OCI-LY7 (cell line): ENCODE data around the gene RGS19. TPM values are rescaled to one million over a fixed set of nuclear protein-coding genes. Genes with fewer than 3 reads are reported as not detected.

ENCODE experiments used
- BruUV-seq: library from RNA; stranded (reverse); fragments of 400-500 nt; replicated peaks from 2 replicates; lab custom pipeline; 2021; lab: Mats Ljungman, UMichigan
- CTCF ChIA-PET: fragments of 300-600 bp; sonication (Branson Sonifier 250); formaldehyde crosslinking; loops from one replicate; lab custom pipeline; 2022; ENCODE audit warnings: antibody characterized with exemption; ENCODE audit not compliant: unreplicated experiment; lab: Charles Lee
- POLR2A ChIA-PET: fragments of 300-600 bp; sonication (Branson Sonifier 250); formaldehyde crosslinking; loops from one replicate; lab custom pipeline; 2022; ENCODE audit warnings: antibody characterized with exemption; lab: Charles Lee
- DNase-seq: peaks from one replicate; pipeline ENCODE4 v3.0.0-alpha.2; 2015; ENCODE audit warnings: low spot score
- H2AFZ ChIP-seq: fragments of 200-600 bp; sonication (generic), shearing (Covaris generic); 2 replicates; pipeline ENCODE4 v1.6.1; 2014; ENCODE audit warnings: mild to moderate bottlenecking, antibody characterized with exemption, low read length, moderate library complexity
- H3K27ac ChIP-seq: fragments of 200-600 bp; sonication (generic); 2 replicates; pipeline ENCODE4 v1.5.1; 2014; ENCODE audit warnings: mixed run types, low read depth, mild to moderate bottlenecking, moderate library complexity, low read length, inconsistent platforms; ENCODE audit not compliant: poor library complexity, severe bottlenecking
- H3K36me3 ChIP-seq: fragments of 200-600 bp; sonication (generic); 2 replicates; pipeline ENCODE4 v1.6.1; 2014; ENCODE audit warnings: mild to moderate bottlenecking, antibody characterized with exemption, low read length, moderate library complexity, mixed read lengths; ENCODE audit not compliant: insufficient read depth
- H3K4me1 ChIP-seq: fragments of 200-600 bp; sonication (generic); 2 replicates; pipeline ENCODE4 v1.5.1; 2014; ENCODE audit warnings: mild to moderate bottlenecking, low read length; ENCODE audit not compliant: insufficient read depth, poor library complexity, severe bottlenecking
- H3K4me2 ChIP-seq: fragments of 200-600 bp; sonication (generic); 2 replicates; pipeline ENCODE4 v1.6.1; 2014; ENCODE audit warnings: mild to moderate bottlenecking, low read length
- H3K4me3 ChIP-seq: fragments of 200-600 bp; sonication (generic); 2 replicates; pipeline ENCODE4 v1.5.1; 2014; ENCODE audit warnings: mild to moderate bottlenecking, low read depth, low read length; ENCODE audit not compliant: poor library complexity, severe bottlenecking
- H3K79me2 ChIP-seq: fragments of 200-600 bp; sonication (generic); 2 replicates; pipeline ENCODE4 v1.6.1; 2016; ENCODE audit warnings: low read depth, mild to moderate bottlenecking, low read length, moderate library complexity, mixed read lengths; ENCODE audit not compliant: insufficient read depth
- H3K9me2 ChIP-seq: fragments of 200-600 bp; sonication (generic); 2 replicates; pipeline ENCODE4 v1.6.1; 2016; ENCODE audit warnings: mild to moderate bottlenecking, low read length, mixed read lengths; ENCODE audit not compliant: insufficient read depth
- H3K9me3 ChIP-seq: fragments of 200-600 bp; sonication (generic); 2 replicates; pipeline ENCODE4 v1.6.1; 2014; ENCODE audit warnings: mild to moderate bottlenecking, mixed run types, low read length, mixed read lengths
- H4K20me1 ChIP-seq: fragments of 200-600 bp; sonication (generic); 2 replicates; pipeline ENCODE4 v1.6.1; 2014; ENCODE audit warnings: mild to moderate bottlenecking, antibody characterized with exemption, low read length, moderate library complexity, mixed read lengths; ENCODE audit not compliant: insufficient read depth
- EZH2phosphoT487 ChIP-seq: fragments of 200-600 bp; sonication (generic); IDR thresholded peaks from 2 replicates; pipeline ENCODE4 v1.6.1; 2018; ENCODE audit warnings: low read depth, borderline replicate concordance, mild to moderate bottlenecking, mixed run types, antibody characterized with exemption, low read length, moderate library complexity, mixed read lengths
- intact Hi-C: fragments of 100-400 bp; cut with micrococcal nuclease; formaldehyde crosslinking; loops from one replicate; pipeline ENCODE4 v1.10.0; 2022; ENCODE audit not compliant: unreplicated experiment
- total RNA-seq, 2 experiments: library from RNA; depleted of rRNA in 1 of 2; stranded (reverse); fragments of >200 nt in 1 of 2; shearing (Covaris generic) in 1 of 2; gene quantifications; 2 replicates each; pipeline ENCODE4 v1.2.3, GENCODE V29; 2014 to 2022
- TF ChIP-seq, protein P1 (sequence below): fragments of 200-600 bp; sonication (generic); conservative IDR thresholded peaks from 2 replicates; pipeline ENCODE4 v1.5.1; 2014; ENCODE audit warnings: mild to moderate bottlenecking, antibody characterized with exemption, low read length, moderate library complexity, mixed read lengths

Gene RGS19
- total RNA-seq, 2 experiments from 2014 or later: 69.4 to 106 TPM

DNA sequence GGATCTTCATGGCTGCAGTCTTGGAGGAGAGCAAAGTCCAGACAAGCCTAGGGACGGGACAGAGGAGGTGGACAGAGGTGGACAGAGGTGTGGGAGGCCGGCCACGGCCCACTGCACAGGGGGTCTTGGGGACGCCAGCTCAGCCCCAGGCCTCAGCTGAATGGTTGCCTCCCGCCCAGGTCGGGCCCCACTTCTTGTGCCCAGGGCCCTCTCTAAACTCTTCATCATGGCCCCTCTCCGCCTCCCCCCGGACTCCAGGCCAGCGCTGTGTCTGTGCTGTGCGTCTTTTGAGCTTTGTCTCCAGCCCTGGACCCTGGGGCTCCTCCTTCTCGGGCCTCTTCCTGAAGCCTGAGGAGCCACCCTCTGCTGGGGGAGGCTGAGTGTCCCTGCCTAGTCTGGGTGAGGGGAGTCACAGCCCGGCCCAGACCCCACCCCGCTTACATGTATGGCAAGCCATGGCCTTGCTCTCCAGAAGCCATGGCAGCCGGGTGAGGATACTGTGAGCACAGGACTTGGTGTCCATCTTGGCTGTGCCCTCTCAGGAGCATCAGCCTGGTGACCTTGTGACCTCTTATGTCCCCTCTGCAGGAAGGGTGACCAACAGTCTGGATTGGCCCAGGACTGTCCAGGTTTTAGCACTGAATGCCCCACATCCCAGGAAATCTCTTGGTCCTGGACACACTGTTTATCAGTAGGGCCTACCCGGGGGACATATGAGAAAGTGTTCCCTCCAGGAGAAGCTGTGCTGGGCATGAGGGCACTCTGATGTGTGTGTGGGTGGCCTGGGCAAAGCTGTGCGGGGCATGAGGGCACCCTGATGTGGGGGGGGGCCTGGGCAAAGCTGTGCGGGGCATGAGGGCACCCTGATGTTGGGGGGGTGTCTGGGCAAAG, 37.5 kb upstream of the RGS19 start:
- H3K27ac ChIP-seq: no peak overlapping the region
- no peak overlapping the region for H3K4me3 ChIP-seq
- H3K4me1 ChIP-seq: peaks cover 11% of the 10 kb centered on the region
- H4K20me1 ChIP-seq: no peaks in the 10 kb centered on the region
- no peaks in the 10 kb centered on the region for H3K9me3 ChIP-seq
- TF ChIP-seq, protein P1, sequence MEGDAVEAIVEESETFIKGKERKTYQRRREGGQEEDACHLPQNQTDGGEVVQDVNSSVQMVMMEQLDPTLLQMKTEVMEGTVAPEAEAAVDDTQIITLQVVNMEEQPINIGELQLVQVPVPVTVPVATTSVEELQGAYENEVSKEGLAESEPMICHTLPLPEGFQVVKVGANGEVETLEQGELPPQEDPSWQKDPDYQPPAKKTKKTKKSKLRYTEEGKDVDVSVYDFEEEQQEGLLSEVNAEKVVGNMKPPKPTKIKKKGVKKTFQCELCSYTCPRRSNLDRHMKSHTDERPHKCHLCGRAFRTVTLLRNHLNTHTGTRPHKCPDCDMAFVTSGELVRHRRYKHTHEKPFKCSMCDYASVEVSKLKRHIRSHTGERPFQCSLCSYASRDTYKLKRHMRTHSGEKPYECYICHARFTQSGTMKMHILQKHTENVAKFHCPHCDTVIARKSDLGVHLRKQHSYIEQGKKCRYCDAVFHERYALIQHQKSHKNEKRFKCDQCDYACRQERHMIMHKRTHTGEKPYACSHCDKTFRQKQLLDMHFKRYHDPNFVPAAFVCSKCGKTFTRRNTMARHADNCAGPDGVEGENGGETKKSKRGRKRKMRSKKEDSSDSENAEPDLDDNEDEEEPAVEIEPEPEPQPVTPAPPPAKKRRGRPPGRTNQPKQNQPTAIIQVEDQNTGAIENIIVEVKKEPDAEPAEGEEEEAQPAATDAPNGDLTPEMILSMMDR: no peak
- TF ChIP-seq EZH2phosphoT487: no peak
- no peak overlapping the region for H2AFZ ChIP-seq
- H3K36me3 ChIP-seq: no peaks in the 10 kb centered on the region
- intact Hi-C loops: no loop called here
- no TSS peak for BruUV-seq
- ChIA-PET CTCF (interaction anchor here (0.6 kb wide), 1 partner anchor 933 kb away, joined by 4 read pairs; no protein-coding TSS in a partner anchor), POLR2A (no interaction called here)
- DNase-seq: no peak
- no peak overlapping the region for H3K4me2 ChIP-seq
- H3K9me2 ChIP-seq: no peaks in the 10 kb centered on the region
- H3K79me2 ChIP-seq: no peaks in the 10 kb centered on the region

GRCh38 chr20:64116016-64116415, 36.7 kb upstream of the RGS19 start:
- no TSS peak for BruUV-seq
- Histone ChIP-seq H3K9me3 (no peaks in the 10 kb centered on the region), H3K36me3 (no peaks in the 10 kb centered on the region), H3K27ac (no peak overlapping the region), H3K79me2 (no peaks in the 10 kb centered on the region), H3K4me1 (peaks cover 11% of the 10 kb centered on the region), H2AFZ (no peak overlapping the region), H3K4me2 (no peak overlapping the region), H3K9me2 (no peaks in the 10 kb centered on the region), H4K20me1 (no peaks in the 10 kb centered on the region), H3K4me3 (no peak overlapping the region)
- CTCF ChIA-PET: no interaction called here
- TF ChIP-seq, protein P1: no peak
- no peak for TF ChIP-seq EZH2phosphoT487
- intact Hi-C loops: no loop called here
- POLR2A ChIA-PET: no interaction called here
- no peak for DNase-seq
